ENCODE measurements around the gene C1orf105. TPM values are rescaled to one million over a fixed set of nuclear protein-coding genes. Genes with fewer than 3 reads are reported as not detected.

C1orf105 gene
- total RNA-seq, 1 experiment from 2014 or later = not detected

GRCh38 chr1:172515927-172516326 is 95.4 kb downstream of the C1orf105 start:
- no peak for DNase-seq (ENCODE audit: low spot score)
- no peak overlapping the region for H3K27ac Mint-ChIP-seq
- no peaks in the 10 kb centered on the region for H3K4me1 Mint-ChIP-seq
- ATAC-seq = no peak
- no peak overlapping the region for H3K4me3 Mint-ChIP-seq
- peaks cover 3% of the 10 kb centered on the region; the same call in 1 of the 2 replicates for H3K27me3 Mint-ChIP-seq (ENCODE audit: low read depth)
- no peaks in the 10 kb centered on the region for H3K36me3 Mint-ChIP-seq
- no peaks in the 10 kb centered on the region for H3K9me3 Mint-ChIP-seq
- ChIA-PET POLR2A (no interaction called here), CTCF (no interaction called here)
- TF ChIP-seq ZNF423 (CRISPR knock-in tag; IDR thresholded peaks at IDR 0.05) = no peak
- TF ChIP-seq, protein P1, sequence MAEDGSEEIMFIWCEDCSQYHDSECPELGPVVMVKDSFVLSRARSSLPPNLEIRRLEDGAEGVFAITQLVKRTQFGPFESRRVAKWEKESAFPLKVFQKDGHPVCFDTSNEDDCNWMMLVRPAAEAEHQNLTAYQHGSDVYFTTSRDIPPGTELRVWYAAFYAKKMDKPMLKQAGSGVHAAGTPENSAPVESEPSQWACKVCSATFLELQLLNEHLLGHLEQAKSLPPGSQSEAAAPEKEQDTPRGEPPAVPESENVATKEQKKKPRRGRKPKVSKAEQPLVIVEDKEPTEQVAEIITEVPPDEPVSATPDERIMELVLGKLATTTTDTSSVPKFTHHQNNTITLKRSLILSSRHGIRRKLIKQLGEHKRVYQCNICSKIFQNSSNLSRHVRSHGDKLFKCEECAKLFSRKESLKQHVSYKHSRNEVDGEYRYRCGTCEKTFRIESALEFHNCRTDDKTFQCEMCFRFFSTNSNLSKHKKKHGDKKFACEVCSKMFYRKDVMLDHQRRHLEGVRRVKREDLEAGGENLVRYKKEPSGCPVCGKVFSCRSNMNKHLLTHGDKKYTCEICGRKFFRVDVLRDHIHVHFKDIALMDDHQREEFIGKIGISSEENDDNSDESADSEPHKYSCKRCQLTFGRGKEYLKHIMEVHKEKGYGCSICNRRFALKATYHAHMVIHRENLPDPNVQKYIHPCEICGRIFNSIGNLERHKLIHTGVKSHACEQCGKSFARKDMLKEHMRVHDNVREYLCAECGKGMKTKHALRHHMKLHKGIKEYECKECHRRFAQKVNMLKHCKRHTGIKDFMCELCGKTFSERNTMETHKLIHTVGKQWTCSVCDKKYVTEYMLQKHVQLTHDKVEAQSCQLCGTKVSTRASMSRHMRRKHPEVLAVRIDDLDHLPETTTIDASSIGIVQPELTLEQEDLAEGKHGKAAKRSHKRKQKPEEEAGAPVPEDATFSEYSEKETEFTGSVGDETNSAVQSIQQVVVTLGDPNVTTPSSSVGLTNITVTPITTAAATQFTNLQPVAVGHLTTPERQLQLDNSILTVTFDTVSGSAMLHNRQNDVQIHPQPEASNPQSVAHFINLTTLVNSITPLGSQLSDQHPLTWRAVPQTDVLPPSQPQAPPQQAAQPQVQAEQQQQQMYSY (CRISPR knock-in tag; IDR thresholded peaks at IDR 0.05) = no peak
- no peak for TF ChIP-seq CTCF (IDR thresholded peaks at IDR 0.05)
- TF ChIP-seq ZNF317 (CRISPR knock-in tag; IDR thresholded peaks at IDR 0.05; ENCODE audit: borderline replicate concordance, low read depth) = no peak
- TF ChIP-seq, protein P2, sequence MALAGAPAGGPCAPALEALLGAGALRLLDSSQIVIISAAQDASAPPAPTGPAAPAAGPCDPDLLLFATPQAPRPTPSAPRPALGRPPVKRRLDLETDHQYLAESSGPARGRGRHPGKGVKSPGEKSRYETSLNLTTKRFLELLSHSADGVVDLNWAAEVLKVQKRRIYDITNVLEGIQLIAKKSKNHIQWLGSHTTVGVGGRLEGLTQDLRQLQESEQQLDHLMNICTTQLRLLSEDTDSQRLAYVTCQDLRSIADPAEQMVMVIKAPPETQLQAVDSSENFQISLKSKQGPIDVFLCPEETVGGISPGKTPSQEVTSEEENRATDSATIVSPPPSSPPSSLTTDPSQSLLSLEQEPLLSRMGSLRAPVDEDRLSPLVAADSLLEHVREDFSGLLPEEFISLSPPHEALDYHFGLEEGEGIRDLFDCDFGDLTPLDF (CRISPR knock-in tag; IDR thresholded peaks at IDR 0.05) = no peak
- TF ChIP-seq TEAD1 (CRISPR knock-in tag; IDR thresholded peaks at IDR 0.05) = no peak
- no peak for TF ChIP-seq ATF2 (CRISPR knock-in tag; IDR thresholded peaks at IDR 0.05; ENCODE audit: borderline replicate concordance, low read depth)
- TF ChIP-seq OVOL2 (CRISPR knock-in tag; IDR thresholded peaks at IDR 0.05; ENCODE audit: borderline replicate concordance) = no peak
- no peak for TF ChIP-seq CBFB (CRISPR knock-in tag; IDR thresholded peaks at IDR 0.05; ENCODE audit: low read depth)
- no peak for TF ChIP-seq SMAD3 (CRISPR knock-in tag; IDR thresholded peaks at IDR 0.05; ENCODE audit: borderline replicate concordance)
- no peak for TF ChIP-seq MLX (CRISPR knock-in tag; IDR thresholded peaks at IDR 0.05)
- TF ChIP-seq, protein P3, sequence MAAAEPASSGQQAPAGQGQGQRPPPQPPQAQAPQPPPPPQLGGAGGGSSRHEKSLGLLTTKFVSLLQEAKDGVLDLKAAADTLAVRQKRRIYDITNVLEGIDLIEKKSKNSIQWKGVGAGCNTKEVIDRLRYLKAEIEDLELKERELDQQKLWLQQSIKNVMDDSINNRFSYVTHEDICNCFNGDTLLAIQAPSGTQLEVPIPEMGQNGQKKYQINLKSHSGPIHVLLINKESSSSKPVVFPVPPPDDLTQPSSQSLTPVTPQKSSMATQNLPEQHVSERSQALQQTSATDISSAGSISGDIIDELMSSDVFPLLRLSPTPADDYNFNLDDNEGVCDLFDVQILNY (CRISPR knock-in tag; IDR thresholded peaks at IDR 0.05) = no peak
- no peak for TF ChIP-seq ZNF416 (CRISPR knock-in tag; IDR thresholded peaks at IDR 0.05)
- TF ChIP-seq RORB (CRISPR knock-in tag; IDR thresholded peaks at IDR 0.05) = no peak
- TF ChIP-seq ZNF138 (CRISPR knock-in tag; conservative IDR thresholded peaks at IDR 0.05) = no peak
- TF ChIP-seq ELF4 (CRISPR knock-in tag; IDR thresholded peaks at IDR 0.05; ENCODE audit: low read depth) = no peak
- TF ChIP-seq NR3C1 (CRISPR knock-in tag; conservative IDR thresholded peaks at IDR 0.05; ENCODE audit: low read depth) = no peak
- no peak for TF ChIP-seq ZNF121 (CRISPR knock-in tag; IDR thresholded peaks at IDR 0.05)
